GM12878 (cell line): ENCODE data around the gene ZNF367.

Source experiments
- BACH1 ChIP-seq: fragments of 450-650 bp; IDR thresholded peaks from 2 replicates; pipeline ENCODE4 v1.6.1; 2017; ENCODE audit warnings: mild to moderate bottlenecking, borderline replicate concordance
- CTCF ChIP-seq, 3 experiments: IDR thresholded peaks in 2 of 3; conservative IDR thresholded peaks in 1 of 3; 2 replicates each; pipeline ENCODE4 v1.5.1; 2011; ENCODE audit warnings: low read depth in 3 of 3, low read length in 3 of 3, mild to moderate bottlenecking in 3 of 3, control low read depth in 2 of 3, moderate library complexity in 2 of 3, inconsistent platforms in 1 of 3, mixed read lengths in 1 of 3; ENCODE audit not compliant: control insufficient read depth in 2 of 3, insufficient read depth in 1 of 3; ENCODE audit errors: extremely low read depth in 1 of 3
- EP300 ChIP-seq, 2 experiments: fragments of 150-350 bp in 1 of 2; IDR thresholded peaks; 2 replicates each; pipeline ENCODE4 v1.6.1; 2011 to 2012; ENCODE audit warnings: low read depth in 2 of 2, low read length in 2 of 2, borderline replicate concordance in 1 of 2, improper control_type of control experiment in 1 of 2, inconsistent platforms in 1 of 2; ENCODE audit not compliant: control insufficient read depth in 1 of 2
- FOXM1 ChIP-seq: IDR thresholded peaks from 2 replicates; pipeline ENCODE4 v1.6.1; 2012; ENCODE audit warnings: low read depth, mild to moderate bottlenecking, inconsistent platforms, low read length, moderate library complexity
- HDAC2 ChIP-seq: fragments of 200-600 bp; sonication (generic); IDR thresholded peaks from 2 replicates; pipeline ENCODE4 v1.6.1; 2017
- POLR2A ChIP-seq: IDR thresholded peaks from 2 replicates; pipeline ENCODE4 v1.6.1; 2011; ENCODE audit warnings: low read depth, mild to moderate bottlenecking, low read length
- SREBF2 ChIP-seq: IDR thresholded peaks from 2 replicates; pipeline ENCODE4 v1.6.1; 2012; ENCODE audit warnings: mild to moderate bottlenecking, low read length
- ZNF274 ChIP-seq: IDR thresholded peaks from one replicate; pipeline ENCODE4 v1.8.0; 2011; ENCODE audit not compliant: insufficient read length, insufficient read depth
- ZSCAN29 ChIP-seq: fragments of 450-650 bp; IDR thresholded peaks from 2 replicates; pipeline ENCODE4 v1.6.1; 2017; ENCODE audit warnings: mild to moderate bottlenecking, moderate library complexity
- TF ChIP-seq, protein P1 (sequence below): fragments of 450-650 bp; IDR thresholded peaks from 2 replicates; pipeline ENCODE4 v1.6.1; 2014; ENCODE audit warnings: mild to moderate bottlenecking

DNA sequence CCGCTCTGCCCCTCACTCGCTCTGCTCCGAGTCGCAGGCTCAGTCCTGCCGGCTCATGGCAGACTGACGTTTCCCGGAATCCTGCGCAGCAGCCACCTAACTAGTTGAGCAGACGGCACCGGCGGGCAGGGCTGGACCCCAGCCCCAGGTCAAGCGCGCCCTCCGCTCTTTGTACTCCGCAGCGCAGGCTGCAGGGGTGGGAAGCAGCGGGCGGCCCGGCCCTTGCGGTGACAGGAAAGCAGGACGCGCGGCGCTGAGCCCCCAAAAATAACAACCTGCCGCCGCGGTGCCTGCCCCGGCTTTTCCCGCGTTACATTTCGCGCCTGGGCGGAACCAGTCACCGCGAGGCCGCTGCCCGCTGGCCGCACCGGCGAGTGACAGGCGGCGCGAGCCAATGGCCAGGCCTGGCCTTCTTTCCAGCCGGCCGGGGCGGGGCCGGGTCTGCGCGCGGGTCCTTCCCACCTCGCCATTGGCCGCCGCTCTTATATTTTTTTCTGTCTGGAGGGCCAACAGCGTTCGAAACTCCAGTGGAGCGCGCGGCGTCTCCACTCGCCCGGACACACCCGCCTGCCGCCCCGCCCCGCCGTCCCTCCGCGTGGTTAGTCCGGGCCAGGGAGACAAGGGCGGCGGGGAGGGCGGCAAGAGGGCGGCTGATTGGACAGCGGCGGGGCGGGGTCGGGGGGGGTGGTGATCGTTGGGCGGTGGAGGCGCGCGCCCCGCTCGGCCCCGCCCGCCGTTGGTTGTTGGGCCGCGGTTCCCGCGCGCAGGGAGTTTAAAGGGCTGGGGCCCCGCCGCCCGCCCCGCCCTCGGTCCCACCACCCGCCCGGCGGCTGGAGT lies at the start of gene ZNF367:
- TF ChIP-seq BACH1 (no peak), HDAC2 (peak; percentile 59; the same call in 1 of the 2 replicates), CTCF (IDR thresholded peaks at IDR 0.05 in 2 of 3, conservative IDR thresholded peaks at IDR 0.05 in 1 of 3; ENCODE audit: control insufficient read depth in 2 of 3, extremely low read depth in 1 of 3, insufficient read depth in 1 of 3, low read depth in 3 of 3, low read length in 3 of 3) (no peak), SREBF2 (no peak), FOXM1 (peak; percentile 28; the same call in 1 of the 2 replicates), ZNF274 (no peak), EP300 (IDR thresholded peaks at IDR 0.05; ENCODE audit: borderline replicate concordance in 1 of 2, control insufficient read depth in 1 of 2, low read depth in 2 of 2, low read length in 2 of 2) (peak in 1 of 2 experiments; percentile 33; a peak in 1 of 4 replicates), ZSCAN29 (no peak), POLR2A (peak; percentile 84)
- TF ChIP-seq, protein P1, sequence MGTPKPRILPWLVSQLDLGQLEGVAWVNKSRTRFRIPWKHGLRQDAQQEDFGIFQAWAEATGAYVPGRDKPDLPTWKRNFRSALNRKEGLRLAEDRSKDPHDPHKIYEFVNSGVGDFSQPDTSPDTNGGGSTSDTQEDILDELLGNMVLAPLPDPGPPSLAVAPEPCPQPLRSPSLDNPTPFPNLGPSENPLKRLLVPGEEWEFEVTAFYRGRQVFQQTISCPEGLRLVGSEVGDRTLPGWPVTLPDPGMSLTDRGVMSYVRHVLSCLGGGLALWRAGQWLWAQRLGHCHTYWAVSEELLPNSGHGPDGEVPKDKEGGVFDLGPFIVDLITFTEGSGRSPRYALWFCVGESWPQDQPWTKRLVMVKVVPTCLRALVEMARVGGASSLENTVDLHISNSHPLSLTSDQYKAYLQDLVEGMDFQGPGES = peak; percentile 85
